Measurements from ENCODE around the gene BFSP2.

DNA sequence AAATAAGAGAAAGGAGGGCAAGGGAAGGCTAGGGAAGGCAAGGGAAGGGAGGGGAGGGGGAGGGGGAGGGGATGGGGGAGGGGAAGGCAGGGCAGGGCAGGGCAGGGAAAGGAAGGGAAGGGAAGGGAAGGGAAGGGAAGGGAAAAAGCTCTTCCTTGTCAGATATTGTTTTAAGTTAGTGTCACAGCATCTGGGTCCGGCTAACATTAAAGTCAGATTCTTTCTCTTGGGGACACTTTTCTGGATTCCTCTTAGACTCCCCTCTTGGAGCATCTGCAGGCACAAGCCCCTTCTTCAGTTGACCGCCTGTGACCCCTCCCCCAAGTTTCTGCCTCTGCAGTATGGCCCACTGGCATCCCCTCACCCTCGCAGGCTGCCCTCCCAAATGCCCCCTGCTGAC is 26.0 kb downstream of the BFSP2 start:
- TF ChIP-seq CTCF (conservative IDR thresholded peaks at IDR 0.05 in 1 of 2, IDR thresholded peaks at IDR 0.05 in 1 of 2; ENCODE audit: extremely low read depth in 1 of 2, insufficient read depth in 1 of 2, low read depth in 1 of 2, low read length in 2 of 2) (no peak), EZH2 (IDR thresholded peaks at IDR 0.05; ENCODE audit: borderline replicate concordance, low read length) (no peak)

Measured in mammary epithelial cell (primary cell).